A549 (cell line): ENCODE data around the gene WFDC12. TPM values are rescaled to one million over a fixed set of nuclear protein-coding genes. Genes with fewer than 3 reads are reported as not detected.

Experiments
- ATAC-seq, 2 experiments: fragments of 200-7000 bp in 1 of 2; fragments of >200 bp in 1 of 2; cut with Nextera tagmentation in 1 of 2; cut with Tn5 transposase in 1 of 2; 3 replicates each; pipeline versions ENCODE4 v1.8.0 to v1.9.1; 2018 to 2020; ENCODE audit warnings: mild to moderate bottlenecking in 1 of 2, moderate library complexity in 1 of 2
- CTCF ChIA-PET: fragments of 300-600 bp; sonication (Branson Sonifier 250); formaldehyde crosslinking; extraction: SDS; loops from one replicate; lab custom pipeline; 2021; ENCODE audit warnings: antibody characterized with exemption, inconsistent platforms; lab: Yijun Ruan, JAX
- POLR2A ChIA-PET: fragments of 350-600 bp; formaldehyde crosslinking; extraction: SDS; loops from one replicate; lab custom pipeline; 2021; ENCODE audit warnings: antibody characterized with exemption, inconsistent platforms; lab: Yijun Ruan, JAX
- DNase-seq, 2 experiments: peaks; one replicate each; pipeline versions ENCODE4 v3.0.0 to v3.0.0-alpha.2; 2011 to 2016; ENCODE audit warnings: low read depth in 1 of 2, low spot score in 1 of 2
- FAIRE-seq: peaks from 2 replicates; lab custom pipeline; 2011; peaks lifted over from hg19 to GRCh38; lab: Jason Lieb, UNC
- H3K27ac ChIP-seq, 2 experiments: fragments of >200 bp; sonication (Bioruptor Twin); formaldehyde crosslinking; 3 replicates each; pipeline ENCODE4 v1.5.1; 2016 to 2017
- H3K4me1 ChIP-seq: fragments of >200 bp; sonication (Bioruptor Twin); formaldehyde crosslinking; 3 replicates; pipeline ENCODE4 v1.6.1; 2016
- H3K4me2 ChIP-seq: fragments of >200 bp; sonication (Bioruptor Twin); formaldehyde crosslinking; 3 replicates; pipeline ENCODE4 v1.6.1; 2016
- H3K4me3 ChIP-seq: fragments of >200 bp; sonication (Bioruptor Twin); formaldehyde crosslinking; 3 replicates; pipeline ENCODE4 v1.5.1; 2016
- H3K9me3 ChIP-seq: fragments of >200 bp; sonication (Bioruptor Twin); formaldehyde crosslinking; 3 replicates; pipeline ENCODE4 v1.6.1; 2016
- EHF ChIP-seq: fragments of 250-450 bp; sonication (Bioruptor Pico); IDR thresholded peaks from 2 replicates; pipeline ENCODE4 v1.5.0; 2020; ENCODE audit warnings: mild to moderate bottlenecking
- EHMT2 ChIP-seq: fragments of 200-600 bp; sonication (generic); IDR thresholded peaks from 2 replicates; pipeline ENCODE4 v1.6.1; 2016; ENCODE audit warnings: antibody characterized with exemption, low read depth, mild to moderate bottlenecking, moderate library complexity
- FOSB ChIP-seq: fragments of 250-450 bp; sonication (Bioruptor Pico); IDR thresholded peaks from 2 replicates; pipeline ENCODE4 v1.5.0; 2020; ENCODE audit warnings: mild to moderate bottlenecking, moderate library complexity
- FOSL2 ChIP-seq, 2 experiments: fragments of 450-650 bp in 1 of 2; fragments of >200 bp in 1 of 2; sonication (Bioruptor Twin) in 1 of 2; formaldehyde crosslinking; IDR thresholded peaks; 2 replicates each; pipeline versions ENCODE4 v1.5.0 to v1.6.1; 2016 to 2020; ENCODE audit warnings: mild to moderate bottlenecking in 1 of 2, moderate library complexity in 1 of 2
- FOXS1 ChIP-seq: fragments of 250-450 bp; sonication (Bioruptor Pico); IDR thresholded peaks from 2 replicates; pipeline ENCODE4 v1.5.0; 2020; ENCODE audit warnings: mild to moderate bottlenecking, moderate library complexity
- GATA3 ChIP-seq: IDR thresholded peaks from 2 replicates; pipeline ENCODE4 v1.6.1; 2012; ENCODE audit warnings: borderline replicate concordance
- HOXA7 ChIP-seq: fragments of 250-450 bp; sonication (Bioruptor Pico); IDR thresholded peaks from 2 replicates; pipeline ENCODE4 v1.5.0; 2020; ENCODE audit warnings: mild to moderate bottlenecking, moderate library complexity
- HOXB13 ChIP-seq: fragments of 250-450 bp; sonication (Bioruptor Pico); IDR thresholded peaks from 2 replicates; pipeline ENCODE4 v1.5.0; 2020; ENCODE audit warnings: low read depth, mild to moderate bottlenecking, moderate library complexity
- HOXB5 ChIP-seq: fragments of 250-450 bp; sonication (Bioruptor Pico); IDR thresholded peaks from 2 replicates; pipeline ENCODE4 v1.5.0; 2020; ENCODE audit warnings: mild to moderate bottlenecking, moderate library complexity
- JUN ChIP-seq, 2 experiments: fragments of >200 bp; sonication (Bioruptor Twin); formaldehyde crosslinking; IDR thresholded peaks; 2 replicates in 1 of 2; 3 replicates in 1 of 2; pipeline ENCODE4 v1.6.1; 2016 to 2017
- NPAS2 ChIP-seq: fragments of 250-450 bp; sonication (Bioruptor Pico); IDR thresholded peaks from 2 replicates; pipeline ENCODE4 v1.8.0; 2022; ENCODE audit warnings: mild to moderate bottlenecking, moderate library complexity, borderline replicate concordance
- PHF8 ChIP-seq: fragments of 200-600 bp; sonication (generic); IDR thresholded peaks from 2 replicates; pipeline ENCODE4 v1.6.1; 2016; ENCODE audit warnings: low read depth, mild to moderate bottlenecking, antibody characterized with exemption, moderate library complexity, borderline replicate concordance
- RAD21 ChIP-seq, 2 experiments: fragments of >200 bp in 1 of 2; sonication (Bioruptor Twin) in 1 of 2; formaldehyde crosslinking in 1 of 2; IDR thresholded peaks in 1 of 2; conservative IDR thresholded peaks in 1 of 2; 2 replicates in 1 of 2; 3 replicates in 1 of 2; pipeline ENCODE4 v1.6.1; 2012 to 2018; ENCODE audit warnings: inconsistent platforms in 1 of 2
- RARB ChIP-seq: fragments of 250-450 bp; sonication (Bioruptor Pico); IDR thresholded peaks from 2 replicates; pipeline ENCODE4 v1.8.0; 2021; ENCODE audit warnings: mild to moderate bottlenecking, moderate library complexity
- TFCP2L1 ChIP-seq: fragments of 250-450 bp; sonication (Bioruptor Pico); IDR thresholded peaks from 2 replicates; pipeline ENCODE4 v1.5.0; 2021; ENCODE audit warnings: mild to moderate bottlenecking
- TP53 ChIP-seq: fragments of 250-450 bp; sonication (Bioruptor Pico); IDR thresholded peaks from 2 replicates; pipeline ENCODE4 v1.5.0; 2021; ENCODE audit warnings: mild to moderate bottlenecking, moderate library complexity
- ZC3H11A ChIP-seq: fragments of 450-650 bp; IDR thresholded peaks from 2 replicates; pipeline ENCODE4 v1.6.1; 2014; ENCODE audit warnings: antibody characterized with exemption, mild to moderate bottlenecking
- WGBS: methylation state at CpG from one replicate; pipeline ENCODE4 v1.1.6; 2017; ENCODE audit errors: missing lambda C conversion rate; 5-methylcytosine and 5-hydroxymethylcytosine counted together
- polyA plus RNA-seq, 4 experiments: library from polyadenylated mRNA; depleted of rRNA in 3 of 4; stranded (reverse); fragments of >200 nt; fragmentation: RNase III in 1 of 4; extraction: RNeasy Plus Mini Kit Qiagen cat#74134 plus additional on column Dnase treatment in 1 of 4; gene quantifications; 2 replicates in 3 of 4; 3 replicates in 1 of 4; pipeline ENCODE4 v1.2.3, GENCODE V29; 2011 to 2017
- TF ChIP-seq, protein P1 (sequence below): fragments of 200-600 bp; sonication (generic); IDR thresholded peaks from 2 replicates; pipeline ENCODE4 v1.6.1; 2016; ENCODE audit warnings: antibody characterized with exemption, mild to moderate bottlenecking, moderate library complexity
- TF ChIP-seq, protein P2 (sequence below): fragments of 150-350 bp; IDR thresholded peaks from 2 replicates; pipeline ENCODE4 v1.6.1; 2014; ENCODE audit warnings: low read depth, mild to moderate bottlenecking, low read length
- TF ChIP-seq, protein P3 (sequence below): IDR thresholded peaks from 2 replicates; pipeline ENCODE4 v1.6.1; 2012
- TF ChIP-seq, protein P4 (sequence below): fragments of >200 bp; sonication (Bioruptor Twin); formaldehyde crosslinking; IDR thresholded peaks from 3 replicates; pipeline ENCODE4 v1.6.1; 2016

WFDC12 gene
- polyA plus RNA-seq, 2 of the 4 experiments (the other 2 are of a cell fraction), result not detected

DNA sequence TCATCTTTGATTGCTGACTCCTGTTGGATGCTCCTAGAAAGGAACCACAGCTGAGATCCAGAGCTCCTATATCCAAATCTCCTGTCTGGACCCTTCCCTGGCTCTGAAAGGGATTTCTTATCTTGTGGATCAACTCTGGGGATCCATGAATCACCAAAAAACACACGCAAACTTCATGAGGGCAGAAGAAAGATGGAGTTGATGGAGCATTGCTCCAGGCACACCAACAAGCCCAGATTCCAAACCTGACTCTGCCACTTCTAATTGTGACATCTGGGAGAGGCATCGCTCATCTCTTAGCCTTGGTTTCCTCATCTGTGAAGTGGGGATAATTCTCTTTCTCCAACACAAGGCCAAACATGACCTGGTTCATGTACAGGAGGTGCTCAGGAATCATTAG lies 30.1 kb downstream of the WFDC12 start (continued):
- TF ChIP-seq, protein P1, sequence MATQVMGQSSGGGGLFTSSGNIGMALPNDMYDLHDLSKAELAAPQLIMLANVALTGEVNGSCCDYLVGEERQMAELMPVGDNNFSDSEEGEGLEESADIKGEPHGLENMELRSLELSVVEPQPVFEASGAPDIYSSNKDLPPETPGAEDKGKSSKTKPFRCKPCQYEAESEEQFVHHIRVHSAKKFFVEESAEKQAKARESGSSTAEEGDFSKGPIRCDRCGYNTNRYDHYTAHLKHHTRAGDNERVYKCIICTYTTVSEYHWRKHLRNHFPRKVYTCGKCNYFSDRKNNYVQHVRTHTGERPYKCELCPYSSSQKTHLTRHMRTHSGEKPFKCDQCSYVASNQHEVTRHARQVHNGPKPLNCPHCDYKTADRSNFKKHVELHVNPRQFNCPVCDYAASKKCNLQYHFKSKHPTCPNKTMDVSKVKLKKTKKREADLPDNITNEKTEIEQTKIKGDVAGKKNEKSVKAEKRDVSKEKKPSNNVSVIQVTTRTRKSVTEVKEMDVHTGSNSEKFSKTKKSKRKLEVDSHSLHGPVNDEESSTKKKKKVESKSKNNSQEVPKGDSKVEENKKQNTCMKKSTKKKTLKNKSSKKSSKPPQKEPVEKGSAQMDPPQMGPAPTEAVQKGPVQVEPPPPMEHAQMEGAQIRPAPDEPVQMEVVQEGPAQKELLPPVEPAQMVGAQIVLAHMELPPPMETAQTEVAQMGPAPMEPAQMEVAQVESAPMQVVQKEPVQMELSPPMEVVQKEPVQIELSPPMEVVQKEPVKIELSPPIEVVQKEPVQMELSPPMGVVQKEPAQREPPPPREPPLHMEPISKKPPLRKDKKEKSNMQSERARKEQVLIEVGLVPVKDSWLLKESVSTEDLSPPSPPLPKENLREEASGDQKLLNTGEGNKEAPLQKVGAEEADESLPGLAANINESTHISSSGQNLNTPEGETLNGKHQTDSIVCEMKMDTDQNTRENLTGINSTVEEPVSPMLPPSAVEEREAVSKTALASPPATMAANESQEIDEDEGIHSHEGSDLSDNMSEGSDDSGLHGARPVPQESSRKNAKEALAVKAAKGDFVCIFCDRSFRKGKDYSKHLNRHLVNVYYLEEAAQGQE, result no peak
- TF ChIP-seq HOXB13 (CRISPR knock-in tag) (no peak), GATA3 (no peak)

DNA sequence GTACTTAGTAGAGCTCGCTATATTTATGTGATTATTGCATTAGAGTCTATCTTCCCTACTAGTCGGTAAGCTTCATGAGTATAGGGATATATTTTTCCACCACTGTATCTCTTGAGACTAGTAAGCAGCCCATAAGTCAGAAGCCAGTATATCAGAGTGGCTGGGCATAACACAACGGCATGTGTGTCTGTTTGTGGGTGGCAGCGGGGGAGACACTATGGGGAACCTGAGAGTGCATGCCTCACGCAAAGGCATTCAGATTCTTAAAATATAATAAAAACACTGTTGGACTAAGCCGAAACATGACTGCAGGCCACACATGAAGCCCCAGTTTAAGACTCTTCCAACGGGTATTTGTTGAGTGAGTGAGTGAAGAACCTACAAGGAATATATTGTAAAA lies 31.4 kb downstream of the WFDC12 start:
- no peak overlapping the region for H3K27ac ChIP-seq
- DNase-seq, result no peak
- no peak overlapping the region for H3K4me3 ChIP-seq
- no peak overlapping the region for H3K4me2 ChIP-seq
- no peaks in the 10 kb centered on the region for H3K9me3 ChIP-seq
- ChIA-PET POLR2A (no interaction called here), CTCF (interaction anchor here (1.4 to 8.8 kb wide), 8 partner anchors 10 to 200 kb away, joined by 3 to 197 read pairs (median 66); partner anchors contain the start of gene WFDC5)
- 91% methylated on average over 7 of the region's 7 CpGs for WGBS
- TF ChIP-seq EHMT2 (no peak), TP53 (CRISPR knock-in tag) (no peak)
- ATAC-seq, result no peak
- no peak for FAIRE-seq
- H3K4me1 ChIP-seq, result no peaks in the 10 kb centered on the region

DNA sequence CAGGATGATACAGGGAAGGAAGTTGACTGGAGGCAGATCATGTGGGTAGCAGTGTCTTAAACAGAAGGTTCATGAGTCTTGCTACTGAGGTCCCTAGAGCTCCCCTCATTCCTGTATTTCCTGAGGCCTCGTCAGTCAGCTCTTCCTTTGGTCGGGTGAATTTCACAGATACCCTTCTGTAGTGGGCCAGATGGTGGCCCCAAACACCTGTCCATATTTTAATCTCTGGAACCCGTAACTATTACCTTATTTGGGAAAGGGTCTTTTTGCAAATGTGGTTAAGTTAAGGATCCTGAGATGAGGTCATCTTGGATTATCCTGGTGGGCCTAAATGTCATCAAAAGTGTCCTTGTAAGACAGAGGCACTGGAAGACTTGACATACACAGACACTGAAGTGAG lies 32.9 kb downstream of the WFDC12 start:
- no peak for ATAC-seq
- H3K4me3 ChIP-seq, result no peak overlapping the region
- H3K9me3 ChIP-seq, result no peaks in the 10 kb centered on the region
- no peak overlapping the region for H3K27ac ChIP-seq
- TF ChIP-seq RARB (CRISPR knock-in tag), result no peak
- TF ChIP-seq FOSB, result no peak
- CTCF ChIA-PET, result interaction anchor here (0.6 to 8.8 kb wide), 4 partner anchors 19 to 202 kb away, joined by 3 to 197 read pairs (median 129); partner anchors contain the start of gene WFDC5
- 84% methylated on average over 3 of the region's 3 CpGs for WGBS
- H3K4me1 ChIP-seq, result no peaks in the 10 kb centered on the region
- no peak for FAIRE-seq
- H3K4me2 ChIP-seq, result no peak overlapping the region
- no peak for DNase-seq
- POLR2A ChIA-PET, result no interaction called here

DNA sequence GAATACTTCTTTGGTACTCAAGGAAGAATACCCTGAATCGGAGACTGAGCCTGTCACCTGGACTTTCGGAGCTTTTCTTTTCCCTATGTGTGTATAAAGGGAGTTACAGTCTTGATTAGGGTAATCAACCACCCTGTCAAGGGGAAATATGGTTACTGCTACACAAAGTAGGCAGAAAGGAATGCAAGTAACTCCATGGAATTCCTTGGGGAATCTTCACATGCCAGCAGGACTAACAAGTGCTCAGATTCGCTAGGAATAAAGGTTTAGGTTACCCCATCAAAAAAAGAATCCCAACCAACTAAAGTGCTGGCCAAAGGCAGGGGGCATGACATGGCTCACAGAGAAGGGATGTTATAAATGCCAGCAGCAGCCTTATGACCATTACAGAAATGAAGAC lies 33.8 kb downstream of the WFDC12 start:
- Histone ChIP-seq H3K4me3 (no peak overlapping the region), H3K4me2 (no peak overlapping the region), H3K4me1 (no peaks in the 10 kb centered on the region), H3K27ac (no peak overlapping the region), H3K9me3 (no peaks in the 10 kb centered on the region)
- DNase-seq (no peak), ATAC-seq (no peak), FAIRE-seq (no peak)
- ChIA-PET CTCF (interaction anchor here (8.8 kb wide), 1 partner anchor 46 kb away, joined by 197 read pairs; no protein-coding TSS in a partner anchor), POLR2A (no interaction called here)
- 95% methylated on average over 3 of the region's 3 CpGs for WGBS
- TF ChIP-seq NPAS2 (CRISPR knock-in tag) (no peak), RAD21 (conservative IDR thresholded peaks at IDR 0.05 in 1 of 2, IDR thresholded peaks at IDR 0.05 in 1 of 2) (no peak), EHF (CRISPR knock-in tag) (no peak), JUN (IDR thresholded peaks at IDR 0.05) (no peak), ZC3H11A (no peak), RARB (CRISPR knock-in tag) (no peak), TP53 (CRISPR knock-in tag) (no peak), PHF8 (no peak), HOXB5 (CRISPR knock-in tag) (no peak), EHMT2 (no peak), TFCP2L1 (CRISPR knock-in tag) (no peak), HOXA7 (CRISPR knock-in tag) (no peak), FOSL2 (IDR thresholded peaks at IDR 0.05) (no peak), FOSL2 (CRISPR knock-in tag; IDR thresholded peaks at IDR 0.05) (no peak), FOXS1 (CRISPR knock-in tag) (no peak)
- TF ChIP-seq, protein P2, sequence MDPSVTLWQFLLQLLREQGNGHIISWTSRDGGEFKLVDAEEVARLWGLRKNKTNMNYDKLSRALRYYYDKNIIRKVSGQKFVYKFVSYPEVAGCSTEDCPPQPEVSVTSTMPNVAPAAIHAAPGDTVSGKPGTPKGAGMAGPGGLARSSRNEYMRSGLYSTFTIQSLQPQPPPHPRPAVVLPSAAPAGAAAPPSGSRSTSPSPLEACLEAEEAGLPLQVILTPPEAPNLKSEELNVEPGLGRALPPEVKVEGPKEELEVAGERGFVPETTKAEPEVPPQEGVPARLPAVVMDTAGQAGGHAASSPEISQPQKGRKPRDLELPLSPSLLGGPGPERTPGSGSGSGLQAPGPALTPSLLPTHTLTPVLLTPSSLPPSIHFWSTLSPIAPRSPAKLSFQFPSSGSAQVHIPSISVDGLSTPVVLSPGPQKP, result no peak
- TF ChIP-seq, protein P3, sequence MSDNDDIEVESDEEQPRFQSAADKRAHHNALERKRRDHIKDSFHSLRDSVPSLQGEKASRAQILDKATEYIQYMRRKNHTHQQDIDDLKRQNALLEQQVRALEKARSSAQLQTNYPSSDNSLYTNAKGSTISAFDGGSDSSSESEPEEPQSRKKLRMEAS, result no peak
- TF ChIP-seq, protein P4, sequence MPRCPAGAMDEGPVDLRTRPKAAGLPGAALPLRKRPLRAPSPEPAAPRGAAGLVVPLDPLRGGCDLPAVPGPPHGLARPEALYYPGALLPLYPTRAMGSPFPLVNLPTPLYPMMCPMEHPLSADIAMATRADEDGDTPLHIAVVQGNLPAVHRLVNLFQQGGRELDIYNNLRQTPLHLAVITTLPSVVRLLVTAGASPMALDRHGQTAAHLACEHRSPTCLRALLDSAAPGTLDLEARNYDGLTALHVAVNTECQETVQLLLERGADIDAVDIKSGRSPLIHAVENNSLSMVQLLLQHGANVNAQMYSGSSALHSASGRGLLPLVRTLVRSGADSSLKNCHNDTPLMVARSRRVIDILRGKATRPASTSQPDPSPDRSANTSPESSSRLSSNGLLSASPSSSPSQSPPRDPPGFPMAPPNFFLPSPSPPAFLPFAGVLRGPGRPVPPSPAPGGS, result no peak
